ENCODE results near the gene KCND2. TPM values are rescaled to one million over a fixed set of nuclear protein-coding genes. Genes with fewer than 3 reads are reported as not detected.

The KCND2 gene
- polyA plus RNA-seq, 1 of the 3 experiments (the other 2 are of a cell fraction) = not detected

- ChIA-PET POLR2A (no interaction called here), CTCF (interaction anchor here (0.7 kb wide), 1 partner anchor 18 kb away, joined by 3 read pairs; no protein-coding TSS in a partner anchor)
- Histone ChIP-seq H3F3A (replicated peaks; ENCODE audit: insufficient read depth) (no peaks in the 10 kb centered on the region), H3K4me3 (ENCODE audit: low read depth in 2 of 2, low read length in 1 of 2) (no peak overlapping the region), H3K4me2 (no peak overlapping the region), H3K9me3 (no peaks in the 10 kb centered on the region), H3K27me3 (ENCODE audit: insufficient read depth) (no peaks in the 10 kb centered on the region), H3K9me2 (no peaks in the 10 kb centered on the region), H4K20me1 (ENCODE audit: insufficient read depth) (no peaks in the 10 kb centered on the region), H3K36me3 (replicated peaks in 1 of 2; ENCODE audit: control insufficient read depth in 1 of 2, insufficient read depth in 2 of 2, low read length in 1 of 2) (no peaks in the 10 kb centered on the region), H3K79me2 (ENCODE audit: insufficient read depth) (no peaks in the 10 kb centered on the region), H3K27ac (ENCODE audit: low read depth in 2 of 2, low read length in 1 of 2) (no peak overlapping the region), H2AFZ (ENCODE audit: low read depth) (no peak overlapping the region), H3K9ac (no peak overlapping the region), H3K4me1 (ENCODE audit: control insufficient read depth in 1 of 2, insufficient read depth in 2 of 2, low read depth in 1 of 2, low read length in 1 of 2) (no peaks in the 10 kb centered on the region; a peak in 1 of 4 replicates)
- no peak for TF ChIP-seq CHD2 (IDR thresholded peaks at IDR 0.05; ENCODE audit: low read length, partially characterized antibody)
- TF ChIP-seq GABPA (IDR thresholded peaks at IDR 0.05; ENCODE audit: low read depth) = no peak
- no peak for TF ChIP-seq TCF12 (IDR thresholded peaks at IDR 0.05)
- no peak for TF ChIP-seq MAX (IDR thresholded peaks at IDR 0.05; ENCODE audit: low read depth)
- no peak for TF ChIP-seq NFIC (IDR thresholded peaks at IDR 0.05; ENCODE audit: borderline replicate concordance)
- TF ChIP-seq TAF1 (IDR thresholded peaks at IDR 0.05; ENCODE audit: borderline replicate concordance, low read depth, low read length) = no peak
- TF ChIP-seq RAD21 (IDR thresholded peaks at IDR 0.05; ENCODE audit: low read length) = no peak
- no peak for TF ChIP-seq YY1 (IDR thresholded peaks at IDR 0.05; ENCODE audit: low read depth)
- no peak for TF ChIP-seq RFX5 (IDR thresholded peaks at IDR 0.05; ENCODE audit: low read length)
- TF ChIP-seq PBX3 (IDR thresholded peaks at IDR 0.05) = no peak
- no peak for TF ChIP-seq CTCF (IDR thresholded peaks at IDR 0.05)
- no peak for TF ChIP-seq FOXM1 (IDR thresholded peaks at IDR 0.05; ENCODE audit: low read depth)
- TF ChIP-seq EP300 (IDR thresholded peaks at IDR 0.05; ENCODE audit: borderline replicate concordance in 1 of 2, low read depth in 1 of 2, low read length in 1 of 2) = no peak
- TF ChIP-seq ELF1 (IDR thresholded peaks at IDR 0.05) = no peak
- TF ChIP-seq GATA2 (CRISPR knock-in tag; IDR thresholded peaks at IDR 0.05) = no peak
- TF ChIP-seq REST (IDR thresholded peaks at IDR 0.05; ENCODE audit: low read depth, low read length) = no peak
- TF ChIP-seq SMC3 (IDR thresholded peaks at IDR 0.05; ENCODE audit: low read depth, low read length) = no peak
- 3% methylated on average over 1 of the region's 1 CpG for WGBS (ENCODE audit: low lambda C conversion rate)
- DNase-seq = no peak
Measured at GRCh38 chr7:120628251-120628650, 355.3 kb downstream of the KCND2 start.
